NCI-H2196 (cell line): ENCODE data around the gene MGME1.

Experiments
- DNase-seq: peaks from one replicate; lab custom pipeline; 2025; ENCODE audit not compliant: unreplicated experiment; lab: John Stamatoyannopoulos, UW

The MGME1 gene

GRCh38 chr20:17992224-17992637, 23.4 kb downstream of the MGME1 start:
- DNase-seq = no peak

DNA sequence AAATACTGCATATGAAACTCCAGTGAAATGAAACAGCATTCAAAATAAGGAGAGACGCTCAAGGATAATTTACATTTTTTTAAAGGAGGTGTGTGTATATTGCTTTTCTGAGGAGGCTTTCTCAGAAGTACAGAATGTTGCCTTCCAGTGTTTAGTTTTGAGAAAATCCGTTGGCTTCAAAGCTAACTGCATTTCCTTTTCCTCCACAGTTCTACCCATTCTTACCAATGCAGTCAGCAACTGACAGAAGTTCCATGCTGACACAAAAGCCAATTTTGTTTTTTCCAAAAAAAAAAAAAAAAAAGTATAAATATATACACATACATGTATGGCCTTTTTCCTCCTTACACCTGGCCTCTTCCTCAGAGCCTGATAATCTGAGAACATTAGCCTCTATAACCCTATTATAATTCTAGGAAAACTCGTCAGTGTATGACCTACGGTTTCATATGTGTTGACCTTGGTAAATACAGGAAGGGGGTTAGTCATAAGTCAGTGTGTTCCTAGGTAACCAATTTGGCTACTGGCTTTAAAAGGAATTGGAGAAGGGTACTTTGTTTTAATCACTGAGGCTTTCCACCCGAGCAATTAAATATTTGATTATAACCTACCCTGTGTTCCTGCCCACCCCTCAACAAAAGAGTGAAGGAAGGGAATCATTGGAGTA, 24.2 kb downstream of the MGME1 start:
- peak; percentile 50 for DNase-seq

GRCh38 chr20:17993546-17993945, 24.7 kb downstream of the MGME1 start:
- no peak for DNase-seq

- DNase-seq = peak; percentile 74
These were observed 27.4 kb downstream of the MGME1 start for GRCh38 chr20:17995967-17996819.

GRCh38 chr20:17998446-17998845, 29.6 kb downstream of the MGME1 start:
- no peak for DNase-seq

DNA sequence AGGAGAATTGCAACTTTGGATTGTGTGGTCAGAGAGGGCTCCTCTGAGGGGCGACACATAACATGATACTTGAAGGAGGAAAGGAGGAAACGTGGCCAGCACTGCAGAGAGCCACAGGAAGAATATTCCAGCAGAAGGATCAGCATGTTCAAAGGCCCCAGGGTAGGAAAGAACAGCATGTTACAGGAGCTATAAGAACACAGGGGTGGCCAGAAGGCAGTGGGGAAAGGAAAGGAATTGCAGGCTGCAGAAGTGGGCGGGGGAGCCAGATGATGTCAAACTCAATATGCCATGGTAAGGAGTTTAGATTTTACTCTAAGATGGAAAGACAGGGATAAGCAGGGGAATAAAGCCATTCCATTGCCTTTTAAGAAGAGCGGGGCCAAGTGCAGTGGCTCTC, 30.7 kb downstream of the MGME1 start:
- DNase-seq = no peak

- DNase-seq = peak; percentile 9
These were observed 32.5 kb downstream of the MGME1 start for GRCh38 chr20:18001131-18001921.

- no peak for DNase-seq
These were observed 35.1 kb downstream of the MGME1 start for GRCh38 chr20:18003897-18004296.

DNA sequence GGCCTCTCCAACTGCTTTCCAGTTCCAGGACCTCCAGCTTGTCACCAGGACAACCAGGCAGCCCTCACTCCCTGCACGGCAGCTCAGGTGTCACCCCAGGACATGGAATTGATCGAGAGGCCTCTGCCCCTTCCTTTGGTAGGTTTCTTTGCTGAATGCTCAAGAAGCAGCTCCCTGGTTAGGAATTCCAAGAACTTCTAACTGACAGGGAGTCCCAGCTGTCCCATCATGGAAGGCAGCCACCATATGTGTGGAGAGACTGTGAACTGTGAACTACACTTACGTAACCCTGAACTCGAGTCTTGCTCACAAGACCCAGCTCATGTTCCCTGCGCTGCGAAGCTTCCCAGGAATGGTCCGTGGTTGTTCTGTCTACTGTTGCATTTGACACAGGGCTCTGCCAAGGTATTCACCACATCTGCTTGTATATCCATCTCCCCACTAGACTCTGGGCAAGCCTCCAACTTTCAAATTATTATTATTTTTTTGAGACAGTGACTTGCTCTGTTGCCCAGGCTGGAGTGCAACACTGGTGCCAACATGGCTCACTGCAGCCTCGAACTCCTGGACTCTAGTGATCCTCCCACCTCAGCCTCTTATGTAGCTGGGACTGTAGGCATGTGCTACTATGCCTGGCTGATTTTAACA, 35.7 kb downstream of the MGME1 start:
- DNase-seq = no peak

GRCh38 chr20:18005170-18005989, 36.6 kb downstream of the MGME1 start:
- DNase-seq = no peak

- DNase-seq = no peak
These were observed 37.2 kb downstream of the MGME1 start for GRCh38 chr20:18005990-18006364.

DNA sequence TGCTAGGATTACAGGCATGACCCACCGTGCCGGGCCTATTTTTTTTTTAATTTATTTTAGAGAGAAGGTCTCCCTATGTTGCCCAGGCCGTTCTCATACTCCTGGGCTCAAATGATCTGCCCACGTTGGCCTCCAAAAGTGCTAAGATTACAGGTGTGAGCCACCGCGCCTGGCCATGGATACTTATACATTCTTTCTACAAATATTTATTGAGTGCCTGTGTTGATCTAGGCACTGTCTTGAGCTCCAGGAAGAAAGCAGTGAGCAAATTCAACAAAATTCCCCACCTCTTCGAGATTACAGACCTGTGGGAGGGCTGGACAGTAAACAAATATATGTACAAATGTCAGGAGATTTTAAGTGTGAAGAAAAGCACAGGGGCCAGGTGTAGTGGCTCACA, 37.9 kb downstream of the MGME1 start:
- no peak for DNase-seq

GRCh38 chr20:18007534-18008292, 38.9 kb downstream of the MGME1 start:
- DNase-seq = no peak

DNA sequence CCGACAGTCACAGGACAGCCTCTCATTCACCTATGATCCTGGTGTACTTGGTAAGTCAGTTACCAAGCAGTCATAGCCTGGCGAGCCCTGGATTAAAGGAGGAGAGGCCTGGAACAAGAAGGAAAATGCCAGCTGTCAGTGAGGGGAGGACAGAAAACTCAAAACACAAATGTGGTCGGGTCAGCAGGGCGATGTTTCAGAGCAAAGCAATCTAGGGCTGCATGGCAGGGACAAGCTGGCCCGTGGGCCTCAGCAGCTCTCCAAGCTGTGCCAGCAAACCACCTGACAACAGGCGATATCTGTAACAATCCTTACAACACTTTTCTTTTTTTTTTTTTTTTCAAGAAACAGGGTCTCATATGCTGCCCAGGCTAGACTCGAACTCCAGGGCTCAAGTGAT, 40.3 kb downstream of the MGME1 start:
- no peak for DNase-seq

GRCh38 chr20:18011482-18011881, 42.7 kb downstream of the MGME1 start:
- no peak for DNase-seq

GRCh38 chr20:18011951-18012645, 43.3 kb downstream of the MGME1 start:
- DNase-seq = no peak

DNA sequence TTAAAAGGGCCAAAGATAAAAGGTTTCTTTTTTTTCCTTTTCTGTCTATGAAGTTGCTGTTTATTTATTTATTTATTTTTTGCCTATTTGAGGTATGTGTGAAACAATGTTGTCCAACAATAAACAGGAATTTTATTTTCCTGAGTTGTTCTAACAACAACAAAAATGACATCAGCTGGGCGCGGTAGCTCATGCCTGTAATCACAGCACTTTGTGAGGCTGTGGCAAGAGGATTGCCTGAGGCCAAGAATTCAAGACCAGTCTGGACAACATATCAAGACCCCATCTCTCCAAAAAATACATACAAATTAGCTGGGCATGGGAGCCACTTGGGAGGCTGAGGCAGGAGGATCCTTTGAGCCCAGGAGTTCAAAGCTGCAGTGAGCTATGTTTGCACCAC, 44.1 kb downstream of the MGME1 start:
- DNase-seq = no peak

- no peak for DNase-seq
These were observed 45.6 kb downstream of the MGME1 start for GRCh38 chr20:18014411-18014810.

- DNase-seq = no peak
These were observed 48.0 kb downstream of the MGME1 start for GRCh38 chr20:18016772-18017171.
